ENCODE data around the gene NCAPG.
"Not testable (repeated sequence)": the region's sequence is repeated elsewhere in the genome, so short reads cannot be mapped to it uniquely, and the experiment has no call there.

The NCAPG gene

DNA sequence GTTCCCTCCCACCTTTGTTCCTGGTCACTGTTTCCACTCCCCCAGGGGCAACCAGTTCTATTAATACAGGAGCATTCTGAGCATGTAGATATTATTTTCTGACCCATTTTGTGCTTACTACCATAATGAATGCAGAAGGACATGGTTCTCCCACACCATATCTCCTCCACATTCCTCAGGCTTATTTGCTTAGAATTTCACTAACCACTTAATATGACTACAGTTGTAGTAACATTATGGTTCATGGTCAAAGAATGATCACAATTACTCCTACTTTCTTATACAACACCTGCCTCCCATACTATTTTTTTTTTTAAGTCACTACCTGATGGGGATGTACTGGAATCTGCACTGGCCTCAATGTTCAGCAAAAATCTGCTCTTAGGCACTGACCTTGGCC lies 21.8 kb upstream of the NCAPG start:
- DNase-seq: no peak

DNA sequence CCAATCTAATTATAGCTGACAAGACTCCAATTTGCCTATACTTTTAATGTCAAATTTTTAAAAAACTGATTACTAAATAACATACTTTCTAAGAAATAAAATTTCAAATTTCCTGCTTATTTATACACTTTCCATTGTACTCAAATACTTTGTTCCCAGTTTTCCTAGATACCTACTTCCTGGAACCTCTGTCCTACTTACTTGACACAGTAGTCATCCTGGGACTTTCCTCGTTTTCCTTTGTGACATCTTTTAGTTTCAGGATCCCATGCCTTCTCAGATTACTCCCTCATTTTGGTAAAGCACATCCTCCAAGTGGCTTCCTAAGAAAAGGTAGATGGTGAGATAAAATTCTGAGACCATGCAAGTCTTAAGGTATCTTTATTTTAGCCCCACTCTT lies 16.0 kb upstream of the NCAPG start:
- no peak for DNase-seq

DNA sequence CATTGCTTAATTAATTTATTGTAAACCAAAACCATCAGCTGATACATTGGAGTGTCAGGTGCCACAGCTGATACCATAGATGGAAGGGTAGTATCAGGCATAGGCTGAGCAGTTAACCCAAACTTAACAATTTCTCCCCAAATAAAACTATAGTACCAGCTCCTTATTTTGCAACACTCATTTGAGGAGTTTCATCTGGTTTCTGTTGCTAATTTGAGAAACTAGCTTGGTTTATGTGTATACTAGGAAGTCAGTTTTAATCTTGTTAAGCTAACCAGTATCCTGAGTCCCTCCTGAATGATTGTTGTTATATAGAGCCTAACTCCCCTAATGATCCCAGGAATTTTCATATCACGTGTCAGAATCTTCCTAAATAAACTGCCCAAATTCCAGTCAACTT lies 13.0 kb upstream of the NCAPG start:
- no peak for DNase-seq

DNA sequence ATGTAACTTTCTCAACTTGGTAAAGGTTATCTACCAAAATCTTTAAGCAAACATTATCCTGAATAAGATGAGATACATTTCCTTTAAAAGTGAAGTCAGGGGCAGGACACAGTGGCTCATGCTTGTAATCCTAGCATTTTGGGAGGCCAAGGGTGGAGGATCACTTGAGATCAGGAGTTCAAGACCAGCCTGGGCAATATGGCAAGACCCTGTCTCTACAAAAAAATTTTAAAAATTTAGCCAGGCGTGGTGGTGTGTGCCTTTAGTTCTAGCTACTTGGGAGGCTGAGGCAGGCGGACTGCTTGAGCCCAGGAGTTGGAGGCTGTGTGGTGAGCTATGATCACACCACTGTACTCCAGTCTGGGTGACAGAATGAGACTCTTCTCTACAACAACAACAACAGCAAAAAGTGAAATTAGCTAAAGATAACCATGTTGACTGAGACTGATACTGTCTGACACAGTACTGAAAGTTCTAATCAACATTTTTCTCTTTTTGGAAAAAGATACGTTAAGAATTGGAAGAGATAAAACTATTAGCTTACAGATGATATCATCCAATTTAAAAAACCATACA lies 5.1 kb upstream of the NCAPG start:
- no peak for DNase-seq

DNA sequence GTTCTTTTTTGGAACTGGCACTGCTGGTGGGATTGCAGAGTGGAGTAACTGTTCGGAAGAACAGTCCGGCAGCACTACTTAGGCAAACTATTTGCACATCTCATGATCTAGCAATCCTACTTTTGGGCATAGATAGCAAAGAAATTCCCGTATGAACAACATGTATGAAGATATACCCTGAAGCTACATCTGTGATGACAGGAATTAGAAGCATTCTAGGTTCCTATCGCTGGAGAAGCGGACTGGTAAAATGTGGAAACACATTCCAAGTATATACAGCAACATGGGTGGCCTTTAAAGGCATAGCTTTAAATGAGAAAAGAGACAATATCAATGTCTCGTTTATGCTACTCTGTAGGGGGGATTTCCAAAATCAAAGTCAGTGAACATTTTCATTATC lies 3.3 kb upstream of the NCAPG start:
- DNase-seq: no peak

DNA sequence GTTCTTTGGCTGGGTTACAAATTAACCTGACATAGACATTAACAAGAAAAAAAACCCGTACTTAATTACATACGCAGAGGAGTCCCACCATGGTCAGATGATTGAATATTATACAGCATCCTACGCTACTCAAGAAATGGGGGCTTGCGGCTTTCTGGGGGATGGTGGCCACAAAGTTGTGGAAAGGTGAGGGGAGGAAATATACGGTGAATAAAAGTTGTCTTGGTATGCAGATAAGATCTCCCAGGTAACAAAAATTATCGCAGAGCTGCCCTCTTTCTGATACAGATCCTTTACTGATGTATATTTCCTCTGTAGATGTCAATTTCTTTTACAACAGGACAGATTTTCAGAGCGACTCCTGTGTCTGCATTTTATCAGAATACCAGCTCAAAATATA lies 1.1 kb upstream of the NCAPG start:
- no peak for DNase-seq

DNA sequence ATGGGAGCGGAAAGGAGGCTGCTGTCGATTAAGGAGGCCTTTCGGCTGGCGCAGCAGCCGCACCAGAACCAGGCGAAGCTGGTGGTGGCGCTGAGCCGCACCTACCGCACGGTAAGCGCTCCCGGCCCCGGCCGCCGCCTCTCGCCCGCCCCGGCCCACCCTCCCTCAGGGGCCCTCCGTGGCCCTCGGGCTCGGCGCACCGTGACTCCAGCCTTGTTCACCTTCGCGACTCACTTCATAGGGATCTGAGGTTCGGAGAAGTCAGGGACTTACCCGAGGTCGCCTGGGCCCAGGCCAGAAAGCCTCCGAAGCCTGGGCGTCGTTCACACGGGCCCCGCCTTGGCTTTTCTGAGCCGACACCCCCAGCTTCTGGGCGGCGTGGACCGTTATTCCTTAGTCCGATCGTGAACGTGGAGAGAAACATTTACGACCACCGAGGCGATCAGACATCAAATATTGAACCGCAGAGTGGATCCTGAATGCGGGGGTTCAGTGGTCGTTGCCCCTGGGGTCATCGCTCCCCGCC lies 362 bp downstream of the NCAPG start:
- no peak for DNase-seq

DNA sequence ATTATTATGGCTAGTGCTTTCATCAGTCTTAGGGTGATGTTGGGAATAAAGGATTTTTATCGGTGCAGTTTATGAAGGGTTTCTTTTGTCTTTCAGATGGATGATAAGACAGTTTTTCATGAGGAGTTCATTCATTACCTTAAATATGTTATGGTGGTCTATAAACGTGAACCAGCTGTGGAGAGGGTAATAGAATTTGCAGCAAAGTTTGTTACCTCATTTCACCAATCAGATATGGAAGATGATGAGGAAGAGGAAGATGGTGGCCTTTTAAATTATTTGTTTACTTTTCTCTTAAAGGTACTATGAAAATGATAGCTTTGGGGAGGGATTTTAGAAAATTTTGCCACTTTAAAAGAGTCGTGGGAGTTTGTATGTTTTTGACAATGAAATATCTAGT lies 1.3 kb downstream of the NCAPG start:
- no peak for DNase-seq

DNA sequence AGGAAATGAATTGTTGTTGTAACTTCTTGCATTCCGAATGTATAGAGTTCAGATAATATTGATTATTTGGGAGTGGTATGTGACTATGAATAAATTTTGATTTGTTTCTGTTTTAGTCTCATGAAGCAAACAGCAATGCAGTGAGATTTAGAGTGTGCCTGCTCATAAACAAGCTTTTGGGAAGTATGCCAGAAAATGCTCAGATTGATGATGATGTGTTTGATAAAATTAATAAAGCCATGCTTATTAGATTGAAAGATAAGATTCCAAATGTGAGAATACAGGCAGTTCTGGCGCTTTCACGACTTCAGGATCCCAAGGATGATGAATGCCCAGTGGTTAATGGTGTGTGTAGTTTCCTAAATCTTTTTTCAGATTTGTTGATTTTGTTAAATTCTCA lies 2.0 kb downstream of the NCAPG start:
- no peak for DNase-seq

DNA sequence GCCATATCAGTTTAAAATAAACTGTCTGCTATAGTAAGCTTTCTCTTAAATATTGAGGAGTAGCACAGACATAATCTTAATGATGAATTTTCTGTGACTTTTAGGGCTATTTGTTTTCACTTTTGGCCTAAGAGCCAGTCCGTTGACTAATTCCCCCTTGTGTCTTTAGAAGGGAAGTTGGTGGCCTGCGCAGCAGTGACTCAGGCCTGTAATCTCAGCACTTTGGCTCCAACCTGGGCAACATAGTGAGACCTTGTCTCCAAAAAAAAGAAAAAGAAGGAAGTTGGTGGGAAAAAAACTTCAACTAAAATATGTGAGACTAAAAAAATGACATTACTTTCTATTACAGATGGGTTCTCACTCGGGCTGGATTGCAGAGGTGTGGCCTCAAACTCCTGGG lies 3.4 kb downstream of the NCAPG start:
- peak; percentile 49 for DNase-seq

DNA sequence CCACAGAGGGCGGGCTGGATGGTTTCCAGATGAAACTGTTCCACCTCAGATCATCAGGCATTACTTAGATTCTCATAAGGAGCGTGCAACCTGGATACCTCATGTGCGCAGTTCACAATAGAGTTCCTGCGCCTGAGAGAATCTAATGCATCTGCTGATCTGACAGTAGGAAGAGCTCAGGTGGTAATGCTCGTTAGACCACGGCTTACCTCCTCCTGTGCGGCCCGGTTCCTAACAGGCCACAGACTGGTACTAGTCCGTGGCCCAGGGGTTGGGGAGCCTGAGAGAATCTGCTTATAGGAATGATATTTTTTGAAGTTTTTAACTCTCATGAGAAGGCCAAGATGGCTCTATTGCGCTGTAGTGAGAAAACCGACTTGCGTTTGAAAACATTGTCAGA lies 5.4 kb downstream of the NCAPG start:
- no peak for DNase-seq

DNA sequence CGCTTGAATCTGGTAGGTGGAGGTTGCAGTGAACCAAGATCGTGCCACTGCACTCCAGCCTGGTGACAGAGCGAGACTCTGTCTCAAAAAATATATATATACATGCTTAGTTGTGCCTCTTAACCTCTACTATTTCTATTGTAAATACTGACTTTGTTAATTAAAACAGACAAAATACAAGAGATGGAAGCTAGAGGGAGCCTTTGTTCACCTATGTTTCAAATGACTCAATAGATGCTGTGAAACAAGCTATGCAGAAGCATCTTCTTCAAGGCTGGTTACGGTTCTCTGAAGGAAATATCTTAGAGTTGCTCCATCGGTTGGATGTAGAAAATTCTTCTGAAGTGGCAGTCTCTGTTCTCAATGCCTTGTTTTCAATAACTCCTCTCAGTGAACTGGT lies 6.2 kb downstream of the NCAPG start:
- no peak for DNase-seq

DNA sequence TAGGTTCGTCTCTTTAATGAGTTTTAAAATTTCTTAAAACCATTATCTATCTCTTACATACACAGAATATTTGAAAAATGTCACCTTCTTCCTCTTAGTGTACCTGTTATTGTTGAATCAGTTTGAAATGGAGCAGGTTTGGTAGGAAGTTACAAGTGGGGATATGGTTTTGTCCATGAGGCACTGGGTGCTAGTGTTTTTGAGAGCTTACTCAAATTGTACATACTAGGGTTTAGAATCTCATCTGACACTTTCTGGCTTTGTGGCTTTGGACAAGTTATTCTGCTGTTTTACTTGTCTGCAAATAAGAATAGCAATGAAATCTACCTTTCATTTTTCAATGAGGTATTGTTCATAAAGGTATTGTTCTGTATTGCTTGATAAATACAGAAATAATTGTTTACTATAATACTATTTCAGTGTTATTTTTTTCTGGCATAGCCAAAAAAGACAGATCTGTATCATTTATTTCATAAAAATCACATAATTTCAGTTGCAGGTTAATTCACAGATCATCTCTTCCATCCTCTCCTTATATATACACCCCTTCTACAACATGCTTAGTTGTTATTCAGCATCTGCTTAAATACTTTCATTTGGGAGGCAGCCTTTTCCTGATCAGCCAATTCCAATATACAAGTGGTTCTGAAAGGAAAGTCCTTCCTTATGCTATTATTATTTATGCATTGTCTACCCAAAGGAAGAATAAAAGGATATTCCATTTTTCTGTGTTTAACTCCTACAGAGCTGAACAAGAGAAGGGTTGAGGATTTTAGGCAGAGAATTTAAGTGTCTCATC lies 13.3 kb downstream of the NCAPG start:
- DNase-seq: no peak

DNA sequence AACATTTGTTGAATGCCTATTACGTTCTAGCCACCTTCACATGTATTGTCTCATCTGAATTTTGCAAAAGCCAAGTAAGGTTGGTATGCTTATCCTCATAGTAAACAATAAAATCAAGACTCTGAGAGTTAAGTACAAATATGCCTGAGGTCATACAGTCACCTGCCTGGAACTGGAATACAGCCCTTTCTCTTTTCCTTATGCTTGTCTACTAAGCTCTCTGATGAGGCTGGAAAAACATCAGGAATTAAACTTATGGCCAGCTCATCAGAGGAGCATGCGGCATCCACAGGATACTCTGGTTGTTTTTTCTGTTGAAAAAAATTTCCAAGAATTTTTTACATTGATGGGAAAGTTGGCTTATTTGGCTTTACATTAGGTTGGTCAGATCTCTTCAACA lies 35.5 kb downstream of the NCAPG start:
- no peak for DNase-seq

DNA sequence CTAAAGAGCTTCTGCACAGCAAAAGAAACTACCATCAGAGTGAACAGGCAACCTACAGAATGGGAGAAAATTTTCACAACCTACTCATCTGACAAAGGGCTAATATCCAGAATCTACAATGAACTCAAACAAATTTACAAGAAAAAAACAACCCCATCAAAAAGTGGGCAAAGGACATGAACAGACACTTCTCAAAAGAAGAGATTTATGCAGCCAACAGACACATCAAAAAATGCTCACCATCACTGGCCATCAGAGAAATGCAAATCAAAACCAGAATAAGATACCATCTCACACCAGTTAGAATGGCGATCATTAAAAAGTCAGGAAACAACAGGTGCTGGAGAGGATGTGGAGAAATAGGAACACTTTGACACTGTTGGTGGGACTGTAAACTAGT lies 39.5 kb downstream of the NCAPG start:
- DNase-seq: not testable (repeated sequence)

DNA sequence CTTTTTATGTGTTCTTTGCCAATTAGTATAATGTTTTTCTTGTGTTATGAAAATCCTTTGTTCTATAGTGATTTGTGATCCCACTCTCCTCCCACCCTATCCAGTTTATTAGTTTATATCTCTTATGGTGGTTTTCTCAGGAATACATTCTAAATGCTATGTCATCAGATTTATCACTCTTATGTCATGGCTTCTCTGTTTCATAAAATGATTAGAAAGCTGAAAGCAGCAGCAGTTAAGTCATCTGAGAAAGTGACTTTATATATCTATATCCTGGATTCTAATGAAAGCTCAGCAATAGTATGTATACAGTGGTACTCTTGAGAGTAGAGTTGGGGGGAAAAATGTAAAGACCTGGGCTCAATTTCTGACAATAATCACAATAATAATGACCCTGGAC lies 41.2 kb downstream of the NCAPG start:
- DNase-seq: no peak

DNA sequence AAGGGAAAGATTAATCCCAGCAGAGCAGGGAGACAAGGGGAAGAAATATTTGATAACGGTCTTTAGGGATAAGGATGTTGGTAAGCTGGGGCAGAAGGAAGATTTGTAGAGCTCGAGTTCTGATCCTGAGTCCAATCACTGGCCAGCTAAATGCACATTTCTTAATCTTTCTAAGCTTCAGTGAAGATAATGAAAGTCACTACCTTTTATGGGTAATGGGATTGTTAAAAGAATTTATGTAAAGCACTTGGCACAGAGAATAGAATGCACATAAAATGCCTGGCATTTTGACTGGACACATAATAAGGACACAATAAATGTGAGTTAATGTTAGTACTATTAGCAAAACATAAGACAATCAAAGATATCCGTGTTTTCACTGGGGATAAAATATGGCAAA lies 43.3 kb downstream of the NCAPG start:
- no peak for DNase-seq

DNA sequence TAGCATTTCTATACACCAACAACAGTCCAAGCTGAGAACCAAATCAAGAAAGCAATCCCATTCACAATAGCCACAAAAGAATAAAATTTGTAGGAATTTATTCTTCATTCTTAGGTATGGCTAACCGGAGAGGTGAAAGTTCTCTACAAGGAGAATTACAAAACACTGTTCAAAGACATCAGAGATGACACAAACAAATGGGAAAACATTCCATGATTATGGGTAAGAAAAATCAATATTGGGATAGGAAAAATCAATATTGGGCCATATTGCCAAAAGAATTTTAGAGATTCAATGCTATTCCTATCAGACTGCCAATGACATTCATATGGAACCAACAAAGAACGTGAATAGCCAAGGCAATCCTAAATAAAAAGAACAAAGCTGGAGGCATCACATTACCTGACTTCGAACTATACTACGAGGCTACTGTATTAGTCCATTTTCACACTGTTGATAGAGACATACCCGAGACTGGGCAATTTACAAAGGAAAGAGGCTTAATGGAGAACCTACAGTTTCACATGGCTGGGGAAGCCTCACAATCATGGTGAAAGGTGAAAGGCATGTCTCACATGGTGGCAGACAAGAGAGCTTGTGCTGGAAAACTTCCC lies 49.1 kb downstream of the NCAPG start:
- no peak for DNase-seq

DNA sequence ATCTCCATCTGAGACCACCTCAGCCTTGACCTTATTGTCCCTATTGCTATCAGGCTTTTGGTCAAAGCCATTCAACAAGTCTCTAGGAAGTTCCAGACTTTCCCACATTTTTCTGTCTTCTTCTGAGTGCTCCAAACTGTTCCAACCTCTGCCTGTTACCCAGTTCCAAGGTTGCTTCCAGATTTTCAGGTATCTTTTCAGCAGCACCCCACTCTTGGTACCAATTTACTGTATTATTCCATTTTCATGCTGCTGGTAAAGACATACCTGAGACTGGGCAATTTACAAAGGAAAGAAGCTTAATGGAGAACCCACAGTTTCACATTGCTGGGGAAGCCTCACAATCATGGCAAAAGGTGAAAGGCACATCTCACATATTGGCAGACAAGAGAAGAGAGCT lies 51.1 kb downstream of the NCAPG start:
- not testable (repeated sequence) for DNase-seq

DNA sequence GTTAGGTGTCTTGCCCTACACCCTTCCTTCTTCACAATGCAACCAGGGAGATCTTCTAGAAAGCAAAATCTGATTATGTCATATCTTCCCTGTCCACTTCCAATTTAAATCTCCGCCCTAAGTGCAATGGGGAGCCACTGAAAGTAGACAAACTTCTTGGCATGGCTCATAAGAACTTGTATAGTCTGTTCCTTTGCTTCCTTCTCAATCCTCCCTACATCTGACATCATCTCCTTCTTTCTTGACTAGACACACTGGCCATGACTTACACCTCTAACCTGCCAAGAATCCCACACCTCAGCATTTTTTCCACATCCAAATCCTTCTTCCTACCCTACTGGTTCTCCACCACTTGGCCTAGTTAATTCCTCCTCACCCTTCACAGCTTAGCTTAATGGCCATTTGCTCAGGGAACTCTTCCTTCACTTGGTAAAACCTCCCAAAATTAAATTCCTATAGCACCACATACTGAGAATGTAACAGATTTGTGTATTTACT lies 55.1 kb downstream of the NCAPG start:
- DNase-seq: no peak

DNA sequence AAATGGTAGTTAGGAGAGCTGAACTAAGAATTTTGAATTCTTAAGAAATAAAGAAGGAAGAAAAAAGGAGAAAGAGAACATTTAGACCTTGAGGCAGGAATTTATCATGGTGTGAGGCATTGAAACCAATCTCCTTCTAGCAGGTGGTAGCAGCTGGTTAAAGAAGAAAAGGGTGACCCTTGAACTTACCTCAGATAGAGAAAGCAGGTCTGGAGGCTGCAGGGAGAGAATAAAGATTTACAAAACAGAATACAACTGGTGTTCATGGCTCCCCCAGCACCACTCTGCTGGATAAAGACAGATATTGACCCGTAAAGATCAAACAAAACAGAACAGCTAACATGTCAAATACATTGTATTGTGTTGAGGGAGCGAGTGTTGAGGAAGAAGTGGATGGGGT lies 56.0 kb downstream of the NCAPG start:
- no peak for DNase-seq

DNA sequence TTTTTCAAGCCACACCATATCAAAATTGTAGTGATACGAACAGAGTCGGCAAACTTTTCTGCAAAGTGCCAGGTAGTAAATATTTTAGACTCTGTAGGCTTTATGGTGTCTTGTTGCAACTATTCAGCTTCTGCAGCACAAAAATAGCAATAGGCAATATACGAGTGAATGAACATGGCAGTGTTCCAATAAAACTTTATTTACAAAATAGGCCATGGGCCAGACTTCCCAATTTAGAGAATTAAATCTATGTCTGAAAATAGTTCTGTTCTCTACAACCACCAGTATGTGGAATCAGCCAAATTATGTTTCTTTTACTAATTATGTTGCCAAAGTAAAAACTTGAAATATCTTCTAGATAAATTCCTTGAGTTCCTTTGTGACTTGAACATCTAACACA lies 56.5 kb downstream of the NCAPG start:
- no peak for DNase-seq

DNA sequence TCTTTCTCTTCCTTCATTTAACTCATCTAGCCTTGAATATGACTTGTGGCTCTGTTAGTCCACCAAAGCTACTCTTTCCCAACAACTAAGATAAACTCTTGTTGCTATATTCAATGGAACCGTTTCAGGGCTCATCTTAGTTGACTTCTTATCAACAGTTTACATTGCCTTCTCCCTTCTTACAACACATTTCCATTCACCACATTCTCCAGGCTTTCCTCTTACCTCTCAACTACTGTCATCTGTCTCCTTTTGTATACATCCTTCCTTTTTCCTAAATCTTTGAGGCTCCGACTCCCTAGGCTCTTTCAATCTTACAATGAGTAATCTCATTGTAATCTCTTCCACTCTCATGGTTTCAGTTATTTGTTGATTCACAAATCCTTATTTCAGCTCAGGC lies 58.5 kb downstream of the NCAPG start:
- no peak for DNase-seq

DNA sequence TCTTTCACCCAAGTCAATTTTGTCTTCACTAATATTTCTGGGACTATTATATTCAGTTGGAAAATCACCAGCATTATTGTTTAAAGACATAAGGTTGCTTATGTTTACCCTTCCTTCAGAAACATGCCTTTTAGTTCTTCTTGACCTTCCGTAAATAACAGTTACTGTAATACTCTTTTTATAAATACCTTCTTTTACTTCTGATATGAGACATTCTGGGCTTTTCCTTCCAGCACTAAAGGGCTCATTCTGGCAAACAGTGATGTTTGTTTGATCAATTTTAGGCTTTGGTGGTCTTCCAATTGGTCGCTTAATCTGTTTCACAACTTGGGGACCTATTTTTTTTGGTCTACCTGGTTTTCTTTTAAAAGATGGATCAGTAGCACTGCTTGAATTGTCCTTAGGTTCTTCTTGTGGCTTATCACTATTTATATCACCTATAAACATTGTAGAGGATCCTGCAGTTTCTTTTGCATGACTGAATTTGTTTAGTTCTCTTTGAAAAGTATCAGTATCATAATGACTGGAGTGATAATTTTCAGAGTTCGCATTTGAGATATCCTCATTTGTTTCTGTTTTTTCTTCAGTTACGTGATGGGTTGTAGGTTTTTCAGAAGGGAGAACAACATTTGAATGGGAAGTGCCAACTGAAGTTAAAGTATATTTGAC lies 64.8 kb downstream of the NCAPG start:
- DNase-seq: no peak
